Thyroid gland (tissue), 4 donors: ENCODE results near the gene ADGRD1. TPM values are rescaled to one million over a fixed set of nuclear protein-coding genes. Genes with fewer than 3 reads are reported as not detected.
A peak's percentile ranks its signal among the peaks of the same experiment; 100 is the strongest.

Experiments used
- DNase-seq, 2 donors: peaks; one replicate each; pipeline ENCODE4 v3.0.0-alpha.2; 2019
- H3K27ac ChIP-seq, 3 donors: fragments of 200-600 bp; sonication (generic); 1 replicate in 2 of 3; 2 replicates in 1 of 3; pipeline ENCODE4 v1.5.1; 2016 to 2019; ENCODE audit warnings: mild to moderate bottlenecking in 1 of 3, moderate library complexity in 1 of 3
- H3K27me3 ChIP-seq: fragments of 200-600 bp; sonication (generic); one replicate; pipeline ENCODE4 v1.5.1; 2019
- H3K36me3 ChIP-seq, 2 donors: fragments of 200-600 bp; sonication (generic); one replicate each; pipeline ENCODE4 v1.5.1; 2016 to 2019
- H3K4me1 ChIP-seq, 2 donors: fragments of 200-600 bp; sonication (generic); one replicate each; pipeline ENCODE4 v1.5.1; 2017 to 2019
- H3K4me3 ChIP-seq, 3 donors: fragments of 200-600 bp; sonication (generic); replicated peaks in 1 of 3; 1 replicate in 2 of 3; 2 replicates in 1 of 3; pipeline ENCODE4 v1.5.1; 2016; ENCODE audit warnings: mild to moderate bottlenecking in 1 of 3
- H3K9me3 ChIP-seq: fragments of 200-600 bp; sonication (generic); one replicate; pipeline ENCODE4 v1.5.1; 2017
- CTCF ChIP-seq, 6 experiments: fragments of 200-600 bp in 3 of 6; fragments of 450-650 bp in 3 of 6; sonication (generic) in 3 of 6; IDR thresholded peaks; one replicate each; pipeline ENCODE4 v1.5.1; 2016 to 2019; ENCODE audit warnings: antibody characterized with exemption in 6 of 6, mild to moderate bottlenecking in 2 of 6, inconsistent platforms in 1 of 6, moderate library complexity in 1 of 6
- POLR2A ChIP-seq, 2 donors: fragments of 450-650 bp; IDR thresholded peaks; one replicate each; pipeline ENCODE4 v1.6.1; 2017; ENCODE audit warnings: antibody characterized with exemption in 2 of 2, mild to moderate bottlenecking in 2 of 2, moderate library complexity in 1 of 2
- WGBS, 2 donors: methylation state at CpG; one replicate each; pipeline ENCODE4 v1.1.5; 2017; 5-methylcytosine and 5-hydroxymethylcytosine counted together
- intact Hi-C: fragments of 100-400 bp; cut with DNase I; formaldehyde crosslinking; loops from one replicate; pipeline ENCODE4 v1.15.1; 2023
- total RNA-seq, 4 donors: library from RNA; depleted of rRNA; stranded (reverse); fragments of >200 nt; gene quantifications; one replicate each; pipeline ENCODE4 v1.2.3, GENCODE V29; 2016

Gene ADGRD1
- total RNA-seq, 4 donors from 2014 or later: 14.1 to 44.3 (median 24.7) TPM

- Histone ChIP-seq H3K27ac (no peak overlapping the region), H3K27me3 (no peaks in the 10 kb centered on the region), H3K9me3 (no peaks in the 10 kb centered on the region), H3K36me3 (no peaks in the 10 kb centered on the region), H3K4me3 (no peak overlapping the region), H3K4me1 (peaks cover 0 to 6% of the 10 kb centered on the region in 2 donors)
- DNase-seq: no peak
- 95 to 96% methylated on average over 16 to 19 of the region's 19 CpGs for WGBS, 2 donors
- intact Hi-C loops: loop anchor here (10.0 kb wide), 1 partner anchor 352 kb away; no protein-coding TSS in a partner anchor
- no peak for TF ChIP-seq POLR2A (IDR thresholded peaks at IDR 0.05)
Measured at GRCh38 chr12:131102991-131103668, 149.4 kb downstream of the ADGRD1 start.

GRCh38 chr12:131103669-131104462, 150.2 kb downstream of the ADGRD1 start:
- H3K27ac ChIP-seq: no peak overlapping the region

GRCh38 chr12:131104463-131105350, 151.0 kb downstream of the ADGRD1 start:
- 40 to 60% methylated on average over 13 to 27 of the region's 32 CpGs for WGBS, 2 donors

More at GRCh38 chr12:131103669-131104462, 150.2 kb downstream of the ADGRD1 start:
- Histone ChIP-seq H3K36me3 (no peaks in the 10 kb centered on the region), H3K9me3 (no peaks in the 10 kb centered on the region), H3K27me3 (no peaks in the 10 kb centered on the region), H3K4me1 (peaks cover 0 to 6% of the 10 kb centered on the region in 2 donors), H3K4me3 (no peak overlapping the region)
- TF ChIP-seq POLR2A (IDR thresholded peaks at IDR 0.05): no peak
- TF ChIP-seq CTCF (IDR thresholded peaks at IDR 0.05): no peak
- WGBS, 2 donors: 90 to 94% methylated on average over 21 to 27 of the region's 35 CpGs
- intact Hi-C loops: loop anchor here (10.0 kb wide), 1 partner anchor 351 kb away; no protein-coding TSS in a partner anchor
- no peak for DNase-seq

GRCh38 chr12:131105351-131105735, 151.6 kb downstream of the ADGRD1 start:
- intact Hi-C loops: loop anchor here (10.0 kb wide), 1 partner anchor 349 kb away; no protein-coding TSS in a partner anchor

More at GRCh38 chr12:131104463-131105350, 151.0 kb downstream of the ADGRD1 start:
- H3K4me1 ChIP-seq: peaks cover 0 to 6% of the 10 kb centered on the region in 2 donors
- intact Hi-C loops: loop anchor here (10.0 kb wide), 1 partner anchor 350 kb away; no protein-coding TSS in a partner anchor
- TF ChIP-seq POLR2A (IDR thresholded peaks at IDR 0.05) (no peak), CTCF (IDR thresholded peaks at IDR 0.05) (peak; percentile 79 to 98 (median 94))
- no peak overlapping the region for H3K27ac ChIP-seq
- H3K36me3 ChIP-seq: no peaks in the 10 kb centered on the region
- H3K27me3 ChIP-seq: no peaks in the 10 kb centered on the region
- no peak overlapping the region for H3K4me3 ChIP-seq
- no peaks in the 10 kb centered on the region for H3K9me3 ChIP-seq
- peak; percentile 85 to 89 for DNase-seq

More at GRCh38 chr12:131105351-131105735, 151.6 kb downstream of the ADGRD1 start:
- 89 to 95% methylated on average over 7 of the region's 7 CpGs for WGBS, 2 donors
- DNase-seq: no peak
- H3K9me3 ChIP-seq: no peaks in the 10 kb centered on the region
- H3K4me3 ChIP-seq: no peak overlapping the region
- no peak overlapping the region for H3K27ac ChIP-seq
- no peak for TF ChIP-seq CTCF (IDR thresholded peaks at IDR 0.05)
- no peak for TF ChIP-seq POLR2A (IDR thresholded peaks at IDR 0.05)
- no peaks in the 10 kb centered on the region for H3K27me3 ChIP-seq
- no peaks in the 10 kb centered on the region for H3K36me3 ChIP-seq
- peaks cover 0 to 6% of the 10 kb centered on the region in 2 donors for H3K4me1 ChIP-seq
